Measurements from ENCODE around the gene MAP3K15.

MAP3K15 gene

GRCh38 chrX:19548279-19548678 is 33.0 kb upstream of the MAP3K15 start:
- DNase-seq (ENCODE audit: low read depth), result no peak
- no peak for TF ChIP-seq CTCF (conservative IDR thresholded peaks at IDR 0.05; ENCODE audit: low read depth, low read length)
- H3K4me3 ChIP-seq (ENCODE audit: low read length), result no peak overlapping the region

- no peak overlapping the region for H3K4me3 ChIP-seq (ENCODE audit: low read length)
- no peak for TF ChIP-seq CTCF (conservative IDR thresholded peaks at IDR 0.05; ENCODE audit: low read depth, low read length)
- no peak for DNase-seq (ENCODE audit: low read depth)
Measured at GRCh38 chrX:19545651-19546050, 30.3 kb upstream of the MAP3K15 start.

- no peak for DNase-seq (ENCODE audit: low read depth)
- H3K4me3 ChIP-seq (ENCODE audit: low read length), result no peak overlapping the region
- TF ChIP-seq CTCF (conservative IDR thresholded peaks at IDR 0.05; ENCODE audit: low read depth, low read length), result peak; percentile 85
Measured at GRCh38 chrX:19544693-19545305, 29.5 kb upstream of the MAP3K15 start.

GRCh38 chrX:19543951-19544381 is 28.7 kb upstream of the MAP3K15 start:
- no peak overlapping the region for H3K4me3 ChIP-seq (ENCODE audit: low read length)
- no peak for TF ChIP-seq CTCF (conservative IDR thresholded peaks at IDR 0.05; ENCODE audit: low read depth, low read length)
- DNase-seq (ENCODE audit: low read depth), result no peak

- H3K4me3 ChIP-seq (ENCODE audit: low read length), result no peak overlapping the region
- TF ChIP-seq CTCF (conservative IDR thresholded peaks at IDR 0.05; ENCODE audit: low read depth, low read length), result no peak
- no peak for DNase-seq (ENCODE audit: low read depth)
Measured at GRCh38 chrX:19543020-19543715, 27.9 kb upstream of the MAP3K15 start.

- H3K4me3 ChIP-seq (ENCODE audit: low read length), result no peak overlapping the region
- DNase-seq (ENCODE audit: low read depth), result no peak
- no peak for TF ChIP-seq CTCF (conservative IDR thresholded peaks at IDR 0.05; ENCODE audit: low read depth, low read length)
Measured at GRCh38 chrX:19541931-19542330, 26.6 kb upstream of the MAP3K15 start.

GRCh38 chrX:19541196-19541595 is 25.9 kb upstream of the MAP3K15 start:
- no peak for DNase-seq (ENCODE audit: low read depth)
- no peak for TF ChIP-seq CTCF (conservative IDR thresholded peaks at IDR 0.05; ENCODE audit: low read depth, low read length)
- no peak overlapping the region for H3K4me3 ChIP-seq (ENCODE audit: low read length)
